K562 (cell line): ENCODE measurements around the gene FOXP4.

ENCODE experiments used
- CBX3 ChIP-seq, 2 experiments: IDR thresholded peaks; 1 replicate in 1 of 2; 2 replicates in 1 of 2; pipeline ENCODE4 v1.6.1; 2012; ENCODE audit warnings: inconsistent platforms in 2 of 2, low read length in 2 of 2, borderline replicate concordance in 1 of 2, control low read depth in 1 of 2
- NFE2L1 ChIP-seq: fragments of 450-650 bp; IDR thresholded peaks from 2 replicates; pipeline ENCODE4 v1.6.1; 2016; ENCODE audit warnings: missing genetic modification characterization, low read depth, mild to moderate bottlenecking, missing compliant biosample characterization, moderate library complexity, borderline replicate concordance
- YY1 ChIP-seq, 3 experiments: IDR thresholded peaks; 2 replicates each; pipeline ENCODE4 v1.6.1; 2011; ENCODE audit warnings: low read length in 2 of 3, mild to moderate bottlenecking in 2 of 3, moderate library complexity in 2 of 3, borderline replicate concordance in 1 of 3, control low read depth in 1 of 3, low read depth in 1 of 3; ENCODE audit not compliant: insufficient read depth in 3 of 3, insufficient replicate concordance in 2 of 3, control insufficient read depth in 1 of 3, insufficient read length in 1 of 3; ENCODE audit errors: extremely low read depth in 1 of 3
- TF ChIP-seq, protein P1 (sequence below): fragments of 250-450 bp; sonication (Bioruptor Pico); IDR thresholded peaks from 2 replicates; pipeline ENCODE4 v1.4.0; 2020; ENCODE audit warnings: mild to moderate bottlenecking, moderate library complexity
- TF ChIP-seq, protein P2 (sequence below): fragments of 250-450 bp; sonication (Bioruptor Pico); IDR thresholded peaks from 2 replicates; pipeline ENCODE4 v1.4.0; 2020; ENCODE audit warnings: borderline replicate concordance
- TF ChIP-seq, protein P3 (sequence below): sonication (generic); formaldehyde crosslinking; IDR thresholded peaks from 2 replicates; pipeline ENCODE4 v1.8.0; 2022; ENCODE audit warnings: mild to moderate bottlenecking, missing genetic modification reagents
- TF ChIP-seq, protein P4 (sequence below): fragments of 200-800 bp; sonication (Bioruptor generic); IDR thresholded peaks from 2 replicates; pipeline ENCODE4 v1.6.1; 2016; ENCODE audit warnings: missing genetic modification characterization, missing compliant biosample characterization
- TF ChIP-seq, protein P5 (sequence below), 3 experiments: IDR thresholded peaks in 2 of 3; conservative IDR thresholded peaks in 1 of 3; 2 replicates each; pipeline ENCODE4 v1.5.1; 2011 to 2012; ENCODE audit warnings: low read length in 3 of 3, mild to moderate bottlenecking in 3 of 3, control low read depth in 2 of 3, improper control_type of control experiment in 1 of 3, inconsistent platforms in 1 of 3, low read depth in 1 of 3, mixed read lengths in 1 of 3, moderate library complexity in 1 of 3; ENCODE audit not compliant: insufficient read depth in 2 of 3

DNA sequence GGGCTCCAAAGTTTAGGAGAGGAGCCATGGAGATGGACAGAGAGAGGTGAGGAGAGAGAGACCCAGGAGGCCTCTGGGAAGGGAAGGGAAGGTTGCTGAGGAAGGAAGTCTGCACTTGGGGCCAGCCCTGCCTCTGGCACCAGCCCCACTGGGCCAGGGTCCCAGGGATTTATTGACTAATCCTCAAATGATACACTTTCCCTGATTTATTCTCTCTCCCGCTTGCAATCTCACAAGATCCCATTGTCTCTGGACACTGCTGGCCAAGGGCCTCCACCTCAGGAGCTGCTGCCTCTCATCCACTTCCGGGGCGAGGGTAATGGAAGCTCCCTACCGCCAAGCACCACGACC is 43.6 kb upstream of the FOXP4 start:
- TF ChIP-seq, protein P1, sequence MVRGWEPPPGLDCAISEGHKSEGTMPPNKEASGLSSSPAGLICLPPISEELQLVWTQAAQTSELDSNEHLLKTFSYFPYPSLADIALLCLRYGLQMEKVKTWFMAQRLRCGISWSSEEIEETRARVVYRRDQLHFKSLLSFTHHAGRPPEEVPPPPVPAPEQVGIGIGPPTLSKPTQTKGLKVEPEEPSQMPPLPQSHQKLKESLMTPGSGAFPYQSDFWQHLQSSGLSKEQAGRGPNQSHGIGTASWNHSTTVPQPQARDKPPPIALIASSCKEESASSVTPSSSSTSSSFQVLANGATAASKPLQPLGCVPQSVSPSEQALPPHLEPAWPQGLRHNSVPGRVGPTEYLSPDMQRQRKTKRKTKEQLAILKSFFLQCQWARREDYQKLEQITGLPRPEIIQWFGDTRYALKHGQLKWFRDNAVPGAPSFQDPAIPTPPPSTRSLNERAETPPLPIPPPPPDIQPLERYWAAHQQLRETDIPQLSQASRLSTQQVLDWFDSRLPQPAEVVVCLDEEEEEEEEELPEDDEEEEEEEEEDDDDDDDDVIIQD (CRISPR knock-in tag): no peak
- TF ChIP-seq, protein P2, sequence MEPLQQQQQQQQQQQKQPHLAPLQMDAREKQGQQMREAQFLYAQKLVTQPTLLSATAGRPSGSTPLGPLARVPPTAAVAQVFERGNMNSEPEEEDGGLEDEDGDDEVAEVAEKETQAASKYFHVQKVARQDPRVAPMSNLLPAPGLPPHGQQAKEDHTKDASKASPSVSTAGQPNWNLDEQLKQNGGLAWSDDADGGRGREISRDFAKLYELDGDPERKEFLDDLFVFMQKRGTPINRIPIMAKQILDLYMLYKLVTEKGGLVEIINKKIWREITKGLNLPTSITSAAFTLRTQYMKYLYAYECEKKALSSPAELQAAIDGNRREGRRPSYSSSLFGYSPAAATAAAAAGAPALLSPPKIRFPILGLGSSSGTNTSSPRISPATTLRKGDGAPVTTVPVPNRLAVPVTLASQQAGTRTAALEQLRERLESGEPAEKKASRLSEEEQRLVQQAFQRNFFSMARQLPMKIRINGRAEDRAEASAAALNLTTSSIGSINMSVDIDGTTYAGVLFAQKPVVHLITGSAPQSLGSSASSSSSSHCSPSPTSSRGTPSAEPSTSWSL (CRISPR knock-in tag): no peak
- TF ChIP-seq YY1 (IDR thresholded peaks at IDR 0.05; ENCODE audit: borderline replicate concordance in 1 of 3, control insufficient read depth in 1 of 3, extremely low read depth in 1 of 3, insufficient read depth in 3 of 3, insufficient read length in 1 of 3, insufficient replicate concordance in 2 of 3, low read depth in 1 of 3, low read length in 2 of 3): no peak
- TF ChIP-seq, protein P3, sequence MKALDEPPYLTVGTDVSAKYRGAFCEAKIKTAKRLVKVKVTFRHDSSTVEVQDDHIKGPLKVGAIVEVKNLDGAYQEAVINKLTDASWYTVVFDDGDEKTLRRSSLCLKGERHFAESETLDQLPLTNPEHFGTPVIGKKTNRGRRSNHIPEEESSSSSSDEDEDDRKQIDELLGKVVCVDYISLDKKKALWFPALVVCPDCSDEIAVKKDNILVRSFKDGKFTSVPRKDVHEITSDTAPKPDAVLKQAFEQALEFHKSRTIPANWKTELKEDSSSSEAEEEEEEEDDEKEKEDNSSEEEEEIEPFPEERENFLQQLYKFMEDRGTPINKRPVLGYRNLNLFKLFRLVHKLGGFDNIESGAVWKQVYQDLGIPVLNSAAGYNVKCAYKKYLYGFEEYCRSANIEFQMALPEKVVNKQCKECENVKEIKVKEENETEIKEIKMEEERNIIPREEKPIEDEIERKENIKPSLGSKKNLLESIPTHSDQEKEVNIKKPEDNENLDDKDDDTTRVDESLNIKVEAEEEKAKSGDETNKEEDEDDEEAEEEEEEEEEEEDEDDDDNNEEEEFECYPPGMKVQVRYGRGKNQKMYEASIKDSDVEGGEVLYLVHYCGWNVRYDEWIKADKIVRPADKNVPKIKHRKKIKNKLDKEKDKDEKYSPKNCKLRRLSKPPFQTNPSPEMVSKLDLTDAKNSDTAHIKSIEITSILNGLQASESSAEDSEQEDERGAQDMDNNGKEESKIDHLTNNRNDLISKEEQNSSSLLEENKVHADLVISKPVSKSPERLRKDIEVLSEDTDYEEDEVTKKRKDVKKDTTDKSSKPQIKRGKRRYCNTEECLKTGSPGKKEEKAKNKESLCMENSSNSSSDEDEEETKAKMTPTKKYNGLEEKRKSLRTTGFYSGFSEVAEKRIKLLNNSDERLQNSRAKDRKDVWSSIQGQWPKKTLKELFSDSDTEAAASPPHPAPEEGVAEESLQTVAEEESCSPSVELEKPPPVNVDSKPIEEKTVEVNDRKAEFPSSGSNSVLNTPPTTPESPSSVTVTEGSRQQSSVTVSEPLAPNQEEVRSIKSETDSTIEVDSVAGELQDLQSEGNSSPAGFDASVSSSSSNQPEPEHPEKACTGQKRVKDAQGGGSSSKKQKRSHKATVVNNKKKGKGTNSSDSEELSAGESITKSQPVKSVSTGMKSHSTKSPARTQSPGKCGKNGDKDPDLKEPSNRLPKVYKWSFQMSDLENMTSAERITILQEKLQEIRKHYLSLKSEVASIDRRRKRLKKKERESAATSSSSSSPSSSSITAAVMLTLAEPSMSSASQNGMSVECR (CRISPR knock-in tag): no peak
- TF ChIP-seq, protein P4, sequence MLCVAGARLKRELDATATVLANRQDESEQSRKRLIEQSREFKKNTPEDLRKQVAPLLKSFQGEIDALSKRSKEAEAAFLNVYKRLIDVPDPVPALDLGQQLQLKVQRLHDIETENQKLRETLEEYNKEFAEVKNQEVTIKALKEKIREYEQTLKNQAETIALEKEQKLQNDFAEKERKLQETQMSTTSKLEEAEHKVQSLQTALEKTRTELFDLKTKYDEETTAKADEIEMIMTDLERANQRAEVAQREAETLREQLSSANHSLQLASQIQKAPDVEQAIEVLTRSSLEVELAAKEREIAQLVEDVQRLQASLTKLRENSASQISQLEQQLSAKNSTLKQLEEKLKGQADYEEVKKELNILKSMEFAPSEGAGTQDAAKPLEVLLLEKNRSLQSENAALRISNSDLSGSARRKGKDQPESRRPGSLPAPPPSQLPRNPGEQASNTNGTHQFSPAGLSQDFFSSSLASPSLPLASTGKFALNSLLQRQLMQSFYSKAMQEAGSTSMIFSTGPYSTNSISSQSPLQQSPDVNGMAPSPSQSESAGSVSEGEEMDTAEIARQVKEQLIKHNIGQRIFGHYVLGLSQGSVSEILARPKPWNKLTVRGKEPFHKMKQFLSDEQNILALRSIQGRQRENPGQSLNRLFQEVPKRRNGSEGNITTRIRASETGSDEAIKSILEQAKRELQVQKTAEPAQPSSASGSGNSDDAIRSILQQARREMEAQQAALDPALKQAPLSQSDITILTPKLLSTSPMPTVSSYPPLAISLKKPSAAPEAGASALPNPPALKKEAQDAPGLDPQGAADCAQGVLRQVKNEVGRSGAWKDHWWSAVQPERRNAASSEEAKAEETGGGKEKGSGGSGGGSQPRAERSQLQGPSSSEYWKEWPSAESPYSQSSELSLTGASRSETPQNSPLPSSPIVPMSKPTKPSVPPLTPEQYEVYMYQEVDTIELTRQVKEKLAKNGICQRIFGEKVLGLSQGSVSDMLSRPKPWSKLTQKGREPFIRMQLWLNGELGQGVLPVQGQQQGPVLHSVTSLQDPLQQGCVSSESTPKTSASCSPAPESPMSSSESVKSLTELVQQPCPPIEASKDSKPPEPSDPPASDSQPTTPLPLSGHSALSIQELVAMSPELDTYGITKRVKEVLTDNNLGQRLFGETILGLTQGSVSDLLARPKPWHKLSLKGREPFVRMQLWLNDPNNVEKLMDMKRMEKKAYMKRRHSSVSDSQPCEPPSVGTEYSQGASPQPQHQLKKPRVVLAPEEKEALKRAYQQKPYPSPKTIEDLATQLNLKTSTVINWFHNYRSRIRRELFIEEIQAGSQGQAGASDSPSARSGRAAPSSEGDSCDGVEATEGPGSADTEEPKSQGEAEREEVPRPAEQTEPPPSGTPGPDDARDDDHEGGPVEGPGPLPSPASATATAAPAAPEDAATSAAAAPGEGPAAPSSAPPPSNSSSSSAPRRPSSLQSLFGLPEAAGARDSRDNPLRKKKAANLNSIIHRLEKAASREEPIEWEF (CRISPR knock-in tag): no peak
- TF ChIP-seq CBX3 (IDR thresholded peaks at IDR 0.05; ENCODE audit: borderline replicate concordance in 1 of 2, low read length in 2 of 2): no peak
- TF ChIP-seq, protein P5, sequence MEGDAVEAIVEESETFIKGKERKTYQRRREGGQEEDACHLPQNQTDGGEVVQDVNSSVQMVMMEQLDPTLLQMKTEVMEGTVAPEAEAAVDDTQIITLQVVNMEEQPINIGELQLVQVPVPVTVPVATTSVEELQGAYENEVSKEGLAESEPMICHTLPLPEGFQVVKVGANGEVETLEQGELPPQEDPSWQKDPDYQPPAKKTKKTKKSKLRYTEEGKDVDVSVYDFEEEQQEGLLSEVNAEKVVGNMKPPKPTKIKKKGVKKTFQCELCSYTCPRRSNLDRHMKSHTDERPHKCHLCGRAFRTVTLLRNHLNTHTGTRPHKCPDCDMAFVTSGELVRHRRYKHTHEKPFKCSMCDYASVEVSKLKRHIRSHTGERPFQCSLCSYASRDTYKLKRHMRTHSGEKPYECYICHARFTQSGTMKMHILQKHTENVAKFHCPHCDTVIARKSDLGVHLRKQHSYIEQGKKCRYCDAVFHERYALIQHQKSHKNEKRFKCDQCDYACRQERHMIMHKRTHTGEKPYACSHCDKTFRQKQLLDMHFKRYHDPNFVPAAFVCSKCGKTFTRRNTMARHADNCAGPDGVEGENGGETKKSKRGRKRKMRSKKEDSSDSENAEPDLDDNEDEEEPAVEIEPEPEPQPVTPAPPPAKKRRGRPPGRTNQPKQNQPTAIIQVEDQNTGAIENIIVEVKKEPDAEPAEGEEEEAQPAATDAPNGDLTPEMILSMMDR (IDR thresholded peaks at IDR 0.05 in 2 of 3, conservative IDR thresholded peaks at IDR 0.05 in 1 of 3; ENCODE audit: insufficient read depth in 2 of 3, low read depth in 1 of 3, low read length in 3 of 3): no peak
- no peak for TF ChIP-seq NFE2L1 (tag)
